ENCODE data around the gene NFIX.

The NFIX gene

DNA sequence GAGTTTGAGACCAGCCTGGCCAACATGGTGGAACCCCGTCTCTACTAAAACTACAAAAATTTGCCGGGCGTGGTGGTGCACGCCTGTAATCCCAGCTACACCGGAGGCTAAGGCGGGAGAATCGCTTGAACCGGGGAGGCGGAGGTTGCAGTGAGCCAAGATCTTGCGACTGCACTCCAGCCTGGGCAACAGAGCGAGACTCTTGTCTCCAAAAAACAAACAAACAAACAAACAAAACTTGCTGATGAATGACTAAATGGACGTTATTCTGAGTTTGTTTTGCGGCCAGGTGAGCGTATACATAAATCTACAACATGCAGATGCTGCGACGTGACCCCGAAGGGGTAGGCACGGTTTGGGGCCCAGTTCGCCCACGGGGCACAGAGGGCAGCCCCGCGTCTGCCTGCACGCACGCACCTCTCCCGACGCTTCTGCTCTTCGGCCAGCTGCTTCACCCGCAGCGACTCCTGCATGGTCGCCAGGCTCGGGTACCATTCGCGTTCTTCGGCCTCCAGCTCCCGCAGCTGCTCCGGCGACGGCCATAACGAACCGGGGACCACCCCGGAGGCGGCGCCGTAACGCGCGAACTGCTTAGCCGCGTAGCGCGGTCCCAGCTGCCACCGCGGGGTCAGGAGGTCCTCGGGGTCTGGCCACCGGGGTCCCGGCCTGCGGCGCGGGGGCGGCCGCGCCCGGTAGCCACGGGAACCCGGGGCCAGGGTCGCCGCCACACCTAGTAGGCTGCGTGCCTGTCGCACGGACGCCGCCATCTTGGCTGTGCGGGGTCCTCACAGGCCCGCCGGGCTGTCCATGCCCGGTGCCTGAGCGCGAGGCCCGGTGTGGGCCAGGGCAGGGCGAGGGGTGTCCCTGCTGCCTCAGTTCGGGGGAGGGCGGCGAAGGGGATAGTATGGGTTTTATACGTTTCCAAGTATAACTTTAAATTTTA, 38.6 kb upstream of the NFIX start, which contains the start of gene GADD45GIP1:
TSS of gene GADD45GIP1 (minus strand) at position 778 of the 943 bp plus-strand sequence. CDS start at position 767, 11 bp downstream.
- H3K27ac ChIP-seq = peak within 1 kb of the TSS; percentile 91
- TF ChIP-seq, protein P1, sequence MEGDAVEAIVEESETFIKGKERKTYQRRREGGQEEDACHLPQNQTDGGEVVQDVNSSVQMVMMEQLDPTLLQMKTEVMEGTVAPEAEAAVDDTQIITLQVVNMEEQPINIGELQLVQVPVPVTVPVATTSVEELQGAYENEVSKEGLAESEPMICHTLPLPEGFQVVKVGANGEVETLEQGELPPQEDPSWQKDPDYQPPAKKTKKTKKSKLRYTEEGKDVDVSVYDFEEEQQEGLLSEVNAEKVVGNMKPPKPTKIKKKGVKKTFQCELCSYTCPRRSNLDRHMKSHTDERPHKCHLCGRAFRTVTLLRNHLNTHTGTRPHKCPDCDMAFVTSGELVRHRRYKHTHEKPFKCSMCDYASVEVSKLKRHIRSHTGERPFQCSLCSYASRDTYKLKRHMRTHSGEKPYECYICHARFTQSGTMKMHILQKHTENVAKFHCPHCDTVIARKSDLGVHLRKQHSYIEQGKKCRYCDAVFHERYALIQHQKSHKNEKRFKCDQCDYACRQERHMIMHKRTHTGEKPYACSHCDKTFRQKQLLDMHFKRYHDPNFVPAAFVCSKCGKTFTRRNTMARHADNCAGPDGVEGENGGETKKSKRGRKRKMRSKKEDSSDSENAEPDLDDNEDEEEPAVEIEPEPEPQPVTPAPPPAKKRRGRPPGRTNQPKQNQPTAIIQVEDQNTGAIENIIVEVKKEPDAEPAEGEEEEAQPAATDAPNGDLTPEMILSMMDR (conservative IDR thresholded peaks at IDR 0.05) = no peak

DNA sequence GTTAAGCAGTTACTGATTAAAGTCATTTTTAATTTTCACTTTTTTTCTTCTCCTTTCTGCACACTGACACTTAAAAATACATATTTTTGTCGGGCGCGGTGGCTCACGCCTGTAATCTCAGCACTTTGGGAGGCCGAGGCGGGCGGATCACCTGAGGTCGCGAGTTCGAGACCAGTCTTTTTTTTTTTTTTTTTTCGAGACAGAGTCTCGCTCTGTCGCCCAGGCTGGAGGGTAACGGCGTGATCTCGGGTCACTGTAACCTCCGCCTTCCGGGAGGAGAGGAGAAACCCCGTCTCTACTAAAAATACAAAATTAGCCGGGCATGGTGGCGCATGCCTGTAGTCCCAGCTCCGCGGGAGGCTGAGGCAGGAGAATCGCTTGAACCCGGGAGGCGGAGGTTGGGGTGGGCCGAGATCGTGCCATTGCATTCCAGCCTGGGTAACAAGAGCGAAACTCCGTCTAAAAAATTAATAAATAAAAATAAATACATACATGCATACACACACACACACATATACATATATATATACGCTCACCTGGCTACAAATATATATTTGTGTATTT, 37.8 kb upstream of the NFIX start:
- H3K27ac ChIP-seq = peak overlapping the region; percentile 91

DNA sequence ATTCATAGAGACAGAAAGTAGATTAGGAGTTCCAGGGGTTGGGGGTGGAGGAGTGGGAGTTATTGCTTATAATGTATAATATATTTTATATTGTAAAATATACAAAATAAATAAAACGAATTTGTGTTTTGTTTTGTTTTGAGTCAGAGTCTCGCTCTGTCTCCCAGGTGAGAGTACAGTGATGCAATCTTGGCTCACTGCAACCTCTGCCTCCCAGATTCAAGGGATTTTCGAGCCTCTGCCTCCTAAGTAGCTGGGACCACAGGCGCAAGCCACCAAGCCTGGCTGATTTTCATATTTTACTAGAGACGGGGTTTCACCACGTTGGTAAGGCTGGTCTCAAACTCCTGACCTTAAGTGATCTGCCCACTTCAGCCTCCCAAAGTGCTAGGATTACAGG, 35.8 kb upstream of the NFIX start:
- TF ChIP-seq, protein P1 (conservative IDR thresholded peaks at IDR 0.05) = no peak

DNA sequence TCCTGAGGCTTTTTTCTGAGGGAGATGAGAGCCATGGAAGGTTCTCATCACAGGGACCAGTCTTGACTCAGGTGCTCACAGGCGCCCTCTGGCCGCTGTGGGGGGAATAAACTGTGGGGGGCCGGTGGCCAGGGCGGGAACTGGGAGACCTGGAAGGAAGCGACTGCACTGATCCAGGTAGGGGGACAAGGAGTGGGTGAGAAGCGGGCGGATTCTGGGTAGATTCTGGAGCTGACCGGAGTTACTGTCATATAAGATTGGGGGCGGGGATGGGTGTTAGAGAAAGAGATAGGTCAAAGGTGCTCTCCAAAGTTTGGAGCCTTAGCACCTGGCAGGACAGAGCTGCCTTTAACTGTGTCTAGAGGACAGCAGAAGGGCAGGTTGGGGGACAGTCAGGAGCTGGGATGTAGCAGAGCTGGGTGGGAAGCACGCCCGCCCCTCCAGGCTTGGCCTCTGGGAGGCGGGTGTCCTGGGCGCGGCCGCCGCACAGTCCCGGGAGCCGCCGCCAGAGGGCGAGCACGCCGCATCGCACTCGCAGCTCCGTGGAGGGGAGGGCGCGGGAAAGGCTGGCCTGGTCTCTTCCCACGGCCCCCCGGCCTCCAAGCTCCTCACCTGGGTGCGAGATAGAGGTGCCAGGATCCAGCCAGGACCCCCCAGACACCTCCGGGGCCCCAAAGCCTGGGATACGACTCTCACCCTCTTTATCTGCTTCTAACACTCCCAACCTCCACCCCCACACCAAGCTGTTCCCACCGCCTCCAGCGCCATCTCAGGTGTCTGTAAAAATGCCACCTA, 30.1 kb upstream of the NFIX start:
- peak overlapping the region; percentile 63 for H3K27ac ChIP-seq
- TF ChIP-seq, protein P1 (conservative IDR thresholded peaks at IDR 0.05) = peak; percentile 98

More for the DNA sequence above, 35.8 kb upstream of the NFIX start:
- H3K27ac ChIP-seq = no peak overlapping the region

DNA sequence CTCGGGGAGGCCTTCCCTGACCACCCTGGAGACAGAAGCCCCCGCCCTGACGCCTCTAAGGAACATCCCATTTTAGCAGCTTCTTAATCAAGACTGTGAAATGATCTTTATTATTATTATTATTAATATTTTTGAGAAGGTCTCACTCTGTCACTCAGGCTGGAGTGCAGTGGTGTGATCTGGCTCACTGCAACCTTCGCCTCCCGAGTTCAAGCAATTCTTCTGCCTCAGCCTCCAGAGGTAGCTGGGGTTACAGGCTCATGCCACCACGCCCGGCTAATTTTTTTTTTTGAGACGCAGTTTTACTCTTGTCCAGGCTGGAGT, 29.5 kb upstream of the NFIX start:
- peak overlapping the region; percentile 63 for H3K27ac ChIP-seq
- TF ChIP-seq, protein P1 (conservative IDR thresholded peaks at IDR 0.05) = no peak

DNA sequence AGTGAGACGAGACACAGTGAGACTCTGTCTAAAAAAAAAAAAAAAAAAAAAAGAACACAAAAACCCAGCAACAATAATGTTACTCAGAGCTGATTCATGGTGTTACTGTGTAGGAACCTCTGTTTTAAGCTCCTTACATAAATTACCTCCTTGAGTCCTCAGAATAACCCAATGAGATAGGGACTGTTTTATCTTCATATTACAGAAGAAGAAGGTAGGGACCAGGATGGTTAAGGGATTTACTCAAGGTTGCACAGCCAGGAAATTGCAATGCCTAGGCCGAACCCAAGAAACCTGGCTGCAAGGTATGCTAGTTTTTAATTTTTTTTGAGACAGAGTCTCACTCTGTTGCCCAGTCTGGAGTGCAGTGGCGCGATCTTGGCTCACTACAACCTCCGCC, 27.4 kb upstream of the NFIX start:
- no peak overlapping the region for H3K27ac ChIP-seq
- TF ChIP-seq, protein P1 (conservative IDR thresholded peaks at IDR 0.05) = no peak

DNA sequence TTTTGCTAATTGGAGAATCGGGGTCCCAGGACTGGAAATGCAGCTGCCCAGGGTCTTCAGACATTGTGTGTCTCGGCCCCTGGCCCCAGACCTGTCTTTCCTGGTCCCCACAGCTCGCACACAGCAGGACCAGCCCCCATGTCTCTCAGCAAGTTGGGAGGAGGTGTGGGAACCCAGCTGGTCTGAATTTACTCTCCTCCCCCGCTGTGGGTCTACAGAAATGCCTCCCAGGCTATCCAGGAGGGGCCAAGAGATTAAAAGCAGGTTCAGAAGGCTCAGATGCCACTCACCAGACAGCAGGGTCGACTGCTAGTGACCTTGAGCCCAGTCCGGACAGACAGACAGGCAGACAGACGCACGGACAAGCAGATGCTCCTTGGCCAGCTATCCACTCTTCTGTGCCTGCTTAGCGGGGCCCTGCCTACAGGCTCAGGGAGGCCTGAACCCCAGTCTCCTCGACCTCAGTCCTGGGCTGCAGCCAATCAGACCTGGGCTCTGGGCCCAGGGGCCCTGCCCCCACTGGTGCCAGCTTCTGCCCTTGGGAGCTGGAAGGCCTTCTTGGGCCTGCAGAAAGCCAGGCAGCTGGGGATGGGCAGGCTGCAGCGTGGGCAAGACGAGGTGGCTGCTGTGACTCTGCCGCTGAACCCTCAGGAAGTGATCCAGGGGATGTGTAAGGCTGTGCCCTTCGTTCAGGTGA, 25.8 kb upstream of the NFIX start, which contains the start of gene DAND5:
TSS of gene DAND5 (plus strand) at position 285 of the 697 bp plus-strand sequence. CDS start at position 370, 85 bp downstream.
- TF ChIP-seq, protein P1 (conservative IDR thresholded peaks at IDR 0.05) = no peak
- no peak within 1 kb of the TSS for H3K27ac ChIP-seq
